HepG2 (cell line): ENCODE measurements around the gene SLC13A5. TPM values are rescaled to one million over a fixed set of nuclear protein-coding genes. Genes with fewer than 3 reads are reported as not detected.

ENCODE experiments used
- EZH2 ChIP-seq: conservative IDR thresholded peaks from 2 replicates; pipeline ENCODE4 v1.6.1; 2012; ENCODE audit warnings: mild to moderate bottlenecking, low read depth, low read length, moderate library complexity
- GTF2F1 ChIP-seq: fragments of 150-350 bp; IDR thresholded peaks from 2 replicates; pipeline ENCODE4 v1.6.1; 2014; ENCODE audit warnings: low read length
- GZF1 ChIP-seq: sonication (generic); formaldehyde crosslinking; IDR thresholded peaks from 2 replicates; pipeline ENCODE4 v1.5.1; 2020; ENCODE audit warnings: mild to moderate bottlenecking, missing genetic modification reagents
- HCFC1 ChIP-seq: fragments of 150-350 bp; IDR thresholded peaks from 2 replicates; pipeline ENCODE4 v1.6.1; 2014; ENCODE audit warnings: low read depth, low read length
- KMT2A ChIP-seq: sonication (generic); formaldehyde crosslinking; IDR thresholded peaks from 2 replicates; pipeline ENCODE4 v1.4.0; 2020; ENCODE audit warnings: missing genetic modification reagents
- MIXL1 ChIP-seq: IDR thresholded peaks from 2 replicates; pipeline ENCODE4 v1.6.1; 2016
- PHB2 ChIP-seq: fragments of 450-650 bp; IDR thresholded peaks from 2 replicates; pipeline ENCODE4 v1.6.1; 2018; ENCODE audit not compliant: partially characterized antibody
- POLR2AphosphoS2 ChIP-seq: IDR thresholded peaks from 2 replicates; pipeline ENCODE4 v1.6.1; 2011; ENCODE audit warnings: low read depth, low read length, improper control_type of control experiment
- RFX1 ChIP-seq: fragments of 450-650 bp; IDR thresholded peaks from 2 replicates; pipeline ENCODE4 v1.6.1; 2017
- SMAD9 ChIP-seq: sonication (generic); formaldehyde crosslinking; IDR thresholded peaks from 2 replicates; pipeline ENCODE4 v1.5.1; 2020; ENCODE audit warnings: mild to moderate bottlenecking, missing genetic modification reagents
- STAT5B ChIP-seq: sonication (generic); formaldehyde crosslinking; IDR thresholded peaks from 2 replicates; pipeline ENCODE4 v1.4.0; 2020; ENCODE audit warnings: missing genetic modification reagents
- U2AF2 ChIP-seq: fragments of 200-400 bp; formaldehyde crosslinking; IDR thresholded peaks from 2 replicates; pipeline ENCODE4 v1.6.1; 2017; ENCODE audit warnings: low read depth, mild to moderate bottlenecking, low read length
- ZNF577 ChIP-seq: sonication (generic); formaldehyde crosslinking; IDR thresholded peaks from 2 replicates; pipeline ENCODE4 v1.4.0; 2020; ENCODE audit warnings: mild to moderate bottlenecking, low read depth, missing genetic modification reagents, borderline replicate concordance
- ZNF724P ChIP-seq: sonication (generic); formaldehyde crosslinking; IDR thresholded peaks from 2 replicates; pipeline ENCODE4 v1.8.0; 2022; ENCODE audit warnings: missing genetic modification reagents, borderline replicate concordance
- ZNF761 ChIP-seq: sonication (generic); formaldehyde crosslinking; conservative IDR thresholded peaks from 2 replicates; pipeline ENCODE4 v1.4.0; 2020; ENCODE audit warnings: mild to moderate bottlenecking, missing genetic modification reagents
- polyA plus RNA-seq, 8 experiments: library from polyadenylated mRNA; depleted of rRNA in 3 of 8; stranded (reverse) in 7 of 8; unstranded in 1 of 8; fragments of >200 nt; fragmentation: Illumina TruSeq in 4 of 8; extraction: Trizol in 4 of 8; gene quantifications; 2 replicates each; pipeline versions ENCODE4 v1.2.1 to v1.2.3, GENCODE V29; 2011 to 2016; ENCODE audit warnings: low read depth in 4 of 8, missing spikeins in 1 of 8, mixed read lengths in 1 of 8; ENCODE audit not compliant: insufficient read depth in 1 of 8
- total RNA-seq, 5 experiments: library from RNA; depleted of rRNA; stranded (reverse); fragments of >200 nt; fragmentation: Illumina TruSeq; extraction: Trizol; gene quantifications; 2 replicates each; pipeline ENCODE4 v1.2.3, GENCODE V29; 2016; ENCODE audit warnings: low read depth in 1 of 5
- TF ChIP-seq, protein P1 (sequence below): sonication (generic); formaldehyde crosslinking; IDR thresholded peaks from 2 replicates; pipeline ENCODE4 v1.4.0; 2020; ENCODE audit warnings: missing genetic modification reagents
- TF ChIP-seq, protein P2 (sequence below): IDR thresholded peaks from 2 replicates; pipeline ENCODE4 v1.6.1; 2016; ENCODE audit warnings: missing biosample characterization, missing genetic modification reagents, low read depth
- TF ChIP-seq, protein P3 (sequence below): sonication (generic); formaldehyde crosslinking; IDR thresholded peaks from 2 replicates; pipeline ENCODE4 v1.4.0; 2020; ENCODE audit warnings: missing genetic modification reagents
- TF ChIP-seq, protein P4 (sequence below): sonication (generic); formaldehyde crosslinking; IDR thresholded peaks from 2 replicates; pipeline ENCODE4 v1.5.1; 2020; ENCODE audit warnings: mild to moderate bottlenecking, missing genetic modification reagents

SLC13A5 gene
- total and polyA plus RNA-seq, 2 of the 13 experiments (the other 11 are each of a cell fraction or from before 2014, with no cell fraction given), result 42.8 to 310 TPM

GRCh38 chr17:6640536-6641246 is 72.5 kb downstream of the SLC13A5 start, which contains the start of the genes KIAA0753 and TXNDC17 (continued):
- TF ChIP-seq, protein P1, sequence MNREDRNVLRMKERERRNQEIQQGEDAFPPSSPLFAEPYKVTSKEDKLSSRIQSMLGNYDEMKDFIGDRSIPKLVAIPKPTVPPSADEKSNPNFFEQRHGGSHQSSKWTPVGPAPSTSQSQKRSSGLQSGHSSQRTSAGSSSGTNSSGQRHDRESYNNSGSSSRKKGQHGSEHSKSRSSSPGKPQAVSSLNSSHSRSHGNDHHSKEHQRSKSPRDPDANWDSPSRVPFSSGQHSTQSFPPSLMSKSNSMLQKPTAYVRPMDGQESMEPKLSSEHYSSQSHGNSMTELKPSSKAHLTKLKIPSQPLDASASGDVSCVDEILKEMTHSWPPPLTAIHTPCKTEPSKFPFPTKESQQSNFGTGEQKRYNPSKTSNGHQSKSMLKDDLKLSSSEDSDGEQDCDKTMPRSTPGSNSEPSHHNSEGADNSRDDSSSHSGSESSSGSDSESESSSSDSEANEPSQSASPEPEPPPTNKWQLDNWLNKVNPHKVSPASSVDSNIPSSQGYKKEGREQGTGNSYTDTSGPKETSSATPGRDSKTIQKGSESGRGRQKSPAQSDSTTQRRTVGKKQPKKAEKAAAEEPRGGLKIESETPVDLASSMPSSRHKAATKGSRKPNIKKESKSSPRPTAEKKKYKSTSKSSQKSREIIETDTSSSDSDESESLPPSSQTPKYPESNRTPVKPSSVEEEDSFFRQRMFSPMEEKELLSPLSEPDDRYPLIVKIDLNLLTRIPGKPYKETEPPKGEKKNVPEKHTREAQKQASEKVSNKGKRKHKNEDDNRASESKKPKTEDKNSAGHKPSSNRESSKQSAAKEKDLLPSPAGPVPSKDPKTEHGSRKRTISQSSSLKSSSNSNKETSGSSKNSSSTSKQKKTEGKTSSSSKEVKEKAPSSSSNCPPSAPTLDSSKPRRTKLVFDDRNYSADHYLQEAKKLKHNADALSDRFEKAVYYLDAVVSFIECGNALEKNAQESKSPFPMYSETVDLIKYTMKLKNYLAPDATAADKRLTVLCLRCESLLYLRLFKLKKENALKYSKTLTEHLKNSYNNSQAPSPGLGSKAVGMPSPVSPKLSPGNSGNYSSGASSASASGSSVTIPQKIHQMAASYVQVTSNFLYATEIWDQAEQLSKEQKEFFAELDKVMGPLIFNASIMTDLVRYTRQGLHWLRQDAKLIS, result peak; percentile 39; the same call in 1 of the 2 replicates
- TF ChIP-seq HCFC1 (0 out of 2 replicates have a peak, but pooled peaks have one; percentile 28), GZF1 (CRISPR knock-in tag) (no peak), ZNF761 (0 out of 2 replicates have a peak, but pooled peaks have one; percentile 27), PHB2 (no peak), STAT5B (no peak), EZH2 (no peak), KMT2A (peak; percentile 88), MIXL1 (CRISPR knock-in tag) (peak; percentile 53; the same call in 1 of the 2 replicates), GTF2F1 (no peak), SMAD9 (CRISPR knock-in tag) (0 out of 2 replicates have a peak, but pooled peaks have one; percentile 65), ZNF577 (CRISPR knock-in tag) (no peak), RFX1 (peak; percentile 96), U2AF2 (peak; percentile 88; the same call in 1 of the 2 replicates), POLR2AphosphoS2 (0 out of 2 replicates have a peak, but pooled peaks have one; percentile 52), ZNF724P (CRISPR knock-in tag) (peak; percentile 89; the same call in 1 of the 2 replicates)
- TF ChIP-seq, protein P2, sequence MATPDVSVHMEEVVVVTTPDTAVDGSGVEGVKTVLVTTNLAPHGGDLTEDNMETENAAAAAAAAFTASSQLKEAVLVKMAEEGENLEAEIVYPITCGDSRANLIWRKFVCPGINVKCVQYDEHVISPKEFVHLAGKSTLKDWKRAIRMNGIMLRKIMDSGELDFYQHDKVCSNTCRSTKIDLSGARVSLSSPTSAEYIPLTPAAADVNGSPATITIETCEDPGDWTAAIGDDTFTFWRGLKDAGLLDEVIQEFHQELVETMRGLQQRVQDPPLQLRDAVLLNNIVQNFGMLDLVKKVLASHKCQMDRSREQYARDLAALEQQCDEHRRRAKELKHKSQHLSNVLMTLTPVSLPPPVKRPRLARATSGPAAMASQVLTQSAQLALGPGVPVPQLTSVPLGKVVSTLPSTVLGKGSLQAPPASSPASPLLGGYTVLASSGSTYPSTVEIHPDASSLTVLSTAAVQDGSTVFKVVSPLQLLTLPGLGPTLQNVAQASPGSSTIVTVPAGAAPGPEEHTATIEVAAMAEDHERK (CRISPR knock-in tag), result no peak; the same call in 1 of the 2 replicates
- TF ChIP-seq, protein P3, sequence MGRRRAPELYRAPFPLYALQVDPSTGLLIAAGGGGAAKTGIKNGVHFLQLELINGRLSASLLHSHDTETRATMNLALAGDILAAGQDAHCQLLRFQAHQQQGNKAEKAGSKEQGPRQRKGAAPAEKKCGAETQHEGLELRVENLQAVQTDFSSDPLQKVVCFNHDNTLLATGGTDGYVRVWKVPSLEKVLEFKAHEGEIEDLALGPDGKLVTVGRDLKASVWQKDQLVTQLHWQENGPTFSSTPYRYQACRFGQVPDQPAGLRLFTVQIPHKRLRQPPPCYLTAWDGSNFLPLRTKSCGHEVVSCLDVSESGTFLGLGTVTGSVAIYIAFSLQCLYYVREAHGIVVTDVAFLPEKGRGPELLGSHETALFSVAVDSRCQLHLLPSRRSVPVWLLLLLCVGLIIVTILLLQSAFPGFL (CRISPR knock-in tag), result no peak
- TF ChIP-seq, protein P4, sequence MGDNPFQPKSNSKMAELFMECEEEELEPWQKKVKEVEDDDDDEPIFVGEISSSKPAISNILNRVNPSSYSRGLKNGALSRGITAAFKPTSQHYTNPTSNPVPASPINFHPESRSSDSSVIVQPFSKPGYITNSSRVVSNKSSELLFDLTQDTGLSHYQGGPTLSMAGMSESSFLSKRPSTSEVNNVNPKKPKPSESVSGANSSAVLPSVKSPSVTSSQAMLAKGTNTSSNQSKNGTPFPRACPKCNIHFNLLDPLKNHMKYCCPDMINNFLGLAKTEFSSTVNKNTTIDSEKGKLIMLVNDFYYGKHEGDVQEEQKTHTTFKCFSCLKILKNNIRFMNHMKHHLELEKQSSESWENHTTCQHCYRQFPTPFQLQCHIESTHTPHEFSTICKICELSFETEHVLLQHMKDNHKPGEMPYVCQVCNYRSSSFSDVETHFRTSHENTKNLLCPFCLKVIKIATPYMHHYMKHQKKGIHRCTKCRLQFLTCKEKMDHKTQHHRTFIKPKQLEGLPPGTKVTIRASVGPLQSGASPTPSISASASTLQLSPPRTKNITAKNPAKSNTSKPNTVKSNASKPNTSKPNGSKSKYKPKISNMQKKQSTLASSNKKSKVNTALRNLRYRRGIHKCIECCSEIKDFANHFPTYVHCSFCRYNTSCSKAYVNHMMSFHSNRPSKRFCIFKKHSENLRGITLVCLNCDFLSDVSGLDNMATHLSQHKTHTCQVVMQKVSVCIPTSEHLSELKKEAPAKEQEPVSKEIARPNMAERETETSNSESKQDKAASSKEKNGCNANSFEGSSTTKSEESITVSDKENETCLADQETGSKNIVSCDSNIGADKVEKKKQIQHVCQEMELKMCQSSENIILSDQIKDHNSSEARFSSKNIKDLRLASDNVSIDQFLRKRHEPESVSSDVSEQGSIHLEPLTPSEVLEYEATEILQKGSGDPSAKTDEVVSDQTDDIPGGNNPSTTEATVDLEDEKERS (CRISPR knock-in tag), result peak; percentile 67
